Coronary artery (tissue), 2 donors: ENCODE results near the gene RRP8.

Experiments used
- DNase-seq: peaks from one replicate; pipeline ENCODE4 v3.0.0-alpha.2; 2017; ENCODE audit warnings: low spot score
- H3K27ac ChIP-seq, 2 donors: fragments of 200-600 bp; sonication (generic); one replicate each; pipeline ENCODE4 v1.5.1; 2016 to 2019
- H3K4me3 ChIP-seq: fragments of 200-600 bp; sonication (generic); 2 replicates; pipeline ENCODE4 v1.5.1; 2016; ENCODE audit warnings: mild to moderate bottlenecking, moderate library complexity
- TF ChIP-seq, protein P1 (sequence below): fragments of 200-600 bp; sonication (generic); IDR thresholded peaks from one replicate; pipeline ENCODE4 v1.5.1; 2019; ENCODE audit warnings: antibody characterized with exemption

Gene RRP8

DNA sequence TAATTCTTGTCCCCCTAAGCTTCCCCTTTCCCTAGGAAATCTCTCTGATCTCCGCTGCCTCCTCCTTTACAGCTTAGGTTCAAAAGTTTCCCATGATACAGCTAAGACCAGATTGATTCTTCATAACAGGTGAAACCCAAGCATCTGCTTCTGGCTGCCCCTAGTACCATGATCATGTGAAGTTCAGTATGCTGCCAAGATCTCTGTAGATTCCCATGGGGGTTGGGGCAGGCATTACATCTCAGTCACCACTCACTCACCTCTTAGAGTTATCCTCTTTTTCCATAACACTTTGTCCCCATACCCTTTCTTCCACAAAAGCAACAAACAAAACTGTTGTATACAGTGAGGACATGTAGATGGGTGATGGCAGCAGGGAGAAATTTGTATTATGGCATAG is 44.0 kb downstream of the RRP8 start:
- H3K27ac ChIP-seq = no peak overlapping the region
- DNase-seq = no peak

DNA sequence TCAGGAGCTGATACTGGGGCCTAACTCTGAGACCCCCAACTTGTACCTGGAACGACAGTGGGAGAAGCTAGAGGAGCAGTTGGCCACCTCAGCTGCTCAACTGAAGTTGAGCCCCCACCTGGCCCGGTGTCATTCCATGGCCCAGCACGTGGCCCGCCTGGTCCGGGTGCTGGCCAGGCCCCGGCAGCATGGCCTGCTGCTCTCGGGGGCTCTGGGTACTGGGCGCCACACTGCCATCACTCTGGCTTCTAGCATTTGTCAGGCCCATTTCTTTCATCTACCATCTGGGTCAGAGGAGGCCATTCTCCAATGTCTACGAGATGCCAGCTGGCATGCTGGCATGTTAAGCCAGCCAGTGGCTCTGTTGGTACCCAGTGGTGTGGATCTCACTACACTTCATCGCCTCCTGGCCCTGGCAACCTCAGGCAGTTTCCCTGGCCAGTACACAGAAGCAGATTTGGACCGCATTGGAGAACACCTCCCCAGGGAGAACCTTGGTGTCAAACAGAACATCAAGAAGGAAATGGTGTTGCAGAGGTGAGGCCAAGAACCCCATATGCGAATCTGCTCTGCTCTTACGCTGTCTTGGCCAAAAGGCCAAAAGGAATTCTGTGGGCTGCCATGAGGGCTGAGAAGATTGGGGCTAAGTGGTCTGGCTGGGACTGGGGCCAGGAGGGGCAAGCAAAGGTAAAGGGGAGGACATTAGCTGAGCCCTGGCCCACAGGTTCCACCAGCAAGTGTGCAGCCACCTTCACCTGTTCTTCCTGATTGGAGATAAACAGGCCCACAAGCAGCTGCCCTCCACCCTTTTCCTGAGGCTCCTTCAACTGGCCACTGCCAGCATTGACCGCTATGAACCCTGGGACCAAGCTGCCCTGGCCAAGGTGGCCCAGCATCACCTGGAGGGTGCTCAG is 45.4 kb downstream of the RRP8 start:
- Histone ChIP-seq H3K4me3 (no peak overlapping the region), H3K27ac (no peak overlapping the region)
- no peak for DNase-seq
- TF ChIP-seq, protein P1, sequence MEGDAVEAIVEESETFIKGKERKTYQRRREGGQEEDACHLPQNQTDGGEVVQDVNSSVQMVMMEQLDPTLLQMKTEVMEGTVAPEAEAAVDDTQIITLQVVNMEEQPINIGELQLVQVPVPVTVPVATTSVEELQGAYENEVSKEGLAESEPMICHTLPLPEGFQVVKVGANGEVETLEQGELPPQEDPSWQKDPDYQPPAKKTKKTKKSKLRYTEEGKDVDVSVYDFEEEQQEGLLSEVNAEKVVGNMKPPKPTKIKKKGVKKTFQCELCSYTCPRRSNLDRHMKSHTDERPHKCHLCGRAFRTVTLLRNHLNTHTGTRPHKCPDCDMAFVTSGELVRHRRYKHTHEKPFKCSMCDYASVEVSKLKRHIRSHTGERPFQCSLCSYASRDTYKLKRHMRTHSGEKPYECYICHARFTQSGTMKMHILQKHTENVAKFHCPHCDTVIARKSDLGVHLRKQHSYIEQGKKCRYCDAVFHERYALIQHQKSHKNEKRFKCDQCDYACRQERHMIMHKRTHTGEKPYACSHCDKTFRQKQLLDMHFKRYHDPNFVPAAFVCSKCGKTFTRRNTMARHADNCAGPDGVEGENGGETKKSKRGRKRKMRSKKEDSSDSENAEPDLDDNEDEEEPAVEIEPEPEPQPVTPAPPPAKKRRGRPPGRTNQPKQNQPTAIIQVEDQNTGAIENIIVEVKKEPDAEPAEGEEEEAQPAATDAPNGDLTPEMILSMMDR = no peak

More for the DNA sequence above, 44.0 kb downstream of the RRP8 start:
- TF ChIP-seq, protein P1 = no peak
- no peak overlapping the region for H3K4me3 ChIP-seq

DNA sequence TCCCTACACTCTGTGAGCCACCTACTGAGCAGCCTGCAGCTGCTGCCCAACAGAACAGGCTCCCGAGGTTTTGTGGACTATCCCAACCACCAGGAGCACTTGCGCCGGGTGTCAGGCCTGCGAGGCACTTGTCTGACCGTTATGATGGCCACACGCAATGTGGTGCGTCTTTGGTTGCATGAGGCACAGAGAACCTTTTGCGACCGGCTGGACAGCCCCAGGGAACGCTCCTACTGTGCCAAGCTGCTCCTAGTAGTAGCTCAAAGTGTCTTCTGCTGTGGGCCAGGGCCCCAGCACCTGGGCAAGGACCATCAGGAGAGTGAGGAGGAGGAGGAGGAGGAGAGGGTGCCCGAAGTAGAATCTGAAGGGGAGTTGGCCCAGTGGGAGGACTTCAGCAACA is 46.4 kb downstream of the RRP8 start:
- H3K27ac ChIP-seq = no peak overlapping the region
- TF ChIP-seq, protein P1 = no peak
- no peak overlapping the region for H3K4me3 ChIP-seq
- no peak for DNase-seq

DNA sequence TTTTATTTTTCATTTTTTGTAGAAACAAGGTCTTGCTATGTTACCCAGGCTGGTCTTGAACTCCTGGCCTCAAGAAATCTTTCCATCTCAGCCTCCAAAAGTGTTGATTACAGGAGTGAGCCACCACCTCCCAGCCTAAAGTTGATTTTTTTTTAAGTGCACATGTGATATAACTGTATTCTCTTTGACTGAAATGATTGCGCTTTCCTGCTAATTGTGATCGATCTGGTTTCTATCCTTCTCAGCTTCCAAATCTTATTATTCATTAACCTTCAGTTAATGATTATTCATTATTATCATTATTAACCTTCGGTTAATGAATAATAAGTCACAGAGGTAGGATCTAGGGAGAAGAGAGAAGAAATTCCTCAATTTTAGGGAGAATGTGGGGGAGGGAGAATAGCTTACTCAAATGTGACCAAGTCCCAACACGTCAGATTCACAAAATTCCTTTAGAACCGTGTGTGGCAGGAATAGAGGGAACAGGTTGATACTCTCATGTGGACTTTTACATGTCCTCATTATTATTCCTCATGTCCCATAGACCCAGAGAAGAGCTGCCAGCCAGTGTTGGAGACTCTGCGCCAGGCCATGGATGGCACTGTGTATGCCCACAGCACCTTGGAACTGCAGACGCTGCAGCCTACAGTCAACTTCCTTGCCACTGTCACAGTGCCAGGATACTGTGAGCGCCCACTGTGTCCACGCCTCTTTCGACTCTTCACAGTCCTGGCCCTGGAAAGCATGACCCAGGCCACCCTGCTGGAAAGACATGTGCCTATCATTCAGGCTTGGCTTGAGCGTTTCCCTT is 47.1 kb downstream of the RRP8 start:
- H3K27ac ChIP-seq = no peak overlapping the region

DNA sequence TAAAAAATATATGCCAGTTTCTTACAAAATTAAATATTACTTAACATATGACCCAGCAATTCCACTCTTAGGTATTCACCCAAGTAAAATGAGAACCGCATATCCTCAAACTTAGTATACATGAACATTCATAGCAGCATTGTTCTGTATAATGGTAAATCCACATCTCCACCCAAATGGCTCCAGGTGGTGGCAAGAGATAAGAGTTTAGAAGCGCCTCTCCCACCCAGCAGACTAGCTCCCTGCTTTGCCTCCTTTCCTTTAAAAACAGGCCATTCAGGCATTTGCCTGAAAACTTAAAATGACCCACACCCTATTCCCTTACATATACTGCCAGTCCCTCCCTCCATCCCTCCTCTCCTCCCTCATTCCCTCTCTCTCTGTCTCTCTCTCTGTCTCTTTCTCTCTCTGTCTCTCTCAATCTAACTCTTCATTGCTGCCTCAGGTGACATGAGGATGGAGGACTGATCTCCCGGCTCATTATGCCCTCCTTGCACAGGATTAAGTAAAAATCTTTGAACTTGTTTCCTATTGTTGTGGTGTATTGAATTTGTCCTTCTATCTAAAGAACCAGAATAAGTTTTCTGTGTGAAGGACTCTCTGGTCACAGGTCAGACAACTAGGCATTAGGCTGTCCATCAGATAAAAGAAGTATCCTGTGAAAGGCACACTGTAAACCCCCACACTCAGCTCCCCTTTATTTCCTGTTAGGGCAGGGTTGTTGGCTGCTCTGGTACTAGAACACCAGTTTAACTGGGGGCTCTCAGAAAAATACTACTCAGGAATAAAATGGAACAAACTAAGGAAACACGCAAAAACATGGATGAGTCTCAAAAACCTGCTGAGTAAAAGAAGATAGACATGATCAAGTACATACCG is 48.3 kb downstream of the RRP8 start:
- H3K4me3 ChIP-seq = no peak overlapping the region
- H3K27ac ChIP-seq = no peak overlapping the region
- no peak for DNase-seq
- TF ChIP-seq, protein P1 = no peak

More for the DNA sequence above, 47.1 kb downstream of the RRP8 start:
- TF ChIP-seq, protein P1 = no peak
- DNase-seq = no peak
- H3K4me3 ChIP-seq = no peak overlapping the region

DNA sequence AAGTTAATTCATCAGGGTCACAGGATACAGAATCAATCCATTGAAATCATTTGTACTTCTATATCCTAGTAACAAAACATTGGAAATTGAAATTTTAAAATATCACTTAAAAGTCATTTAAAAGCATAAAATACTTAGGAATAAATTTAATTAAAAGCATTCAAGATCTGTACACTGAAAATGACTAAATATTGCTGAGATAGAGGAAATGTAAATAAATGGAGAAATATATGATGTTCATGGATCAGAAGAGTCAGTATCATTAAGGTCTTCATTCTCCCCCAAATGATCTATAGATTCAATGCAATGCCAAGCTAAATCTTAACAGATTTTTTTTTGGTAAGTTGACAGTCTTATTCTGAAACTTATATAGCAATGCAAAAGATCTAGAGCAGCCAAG is 49.8 kb downstream of the RRP8 start:
- TF ChIP-seq, protein P1 = no peak
- no peak for DNase-seq
- no peak overlapping the region for H3K27ac ChIP-seq
- no peak overlapping the region for H3K4me3 ChIP-seq
